Measurements from ENCODE around the gene SHISAL1.

The SHISAL1 gene

DNA sequence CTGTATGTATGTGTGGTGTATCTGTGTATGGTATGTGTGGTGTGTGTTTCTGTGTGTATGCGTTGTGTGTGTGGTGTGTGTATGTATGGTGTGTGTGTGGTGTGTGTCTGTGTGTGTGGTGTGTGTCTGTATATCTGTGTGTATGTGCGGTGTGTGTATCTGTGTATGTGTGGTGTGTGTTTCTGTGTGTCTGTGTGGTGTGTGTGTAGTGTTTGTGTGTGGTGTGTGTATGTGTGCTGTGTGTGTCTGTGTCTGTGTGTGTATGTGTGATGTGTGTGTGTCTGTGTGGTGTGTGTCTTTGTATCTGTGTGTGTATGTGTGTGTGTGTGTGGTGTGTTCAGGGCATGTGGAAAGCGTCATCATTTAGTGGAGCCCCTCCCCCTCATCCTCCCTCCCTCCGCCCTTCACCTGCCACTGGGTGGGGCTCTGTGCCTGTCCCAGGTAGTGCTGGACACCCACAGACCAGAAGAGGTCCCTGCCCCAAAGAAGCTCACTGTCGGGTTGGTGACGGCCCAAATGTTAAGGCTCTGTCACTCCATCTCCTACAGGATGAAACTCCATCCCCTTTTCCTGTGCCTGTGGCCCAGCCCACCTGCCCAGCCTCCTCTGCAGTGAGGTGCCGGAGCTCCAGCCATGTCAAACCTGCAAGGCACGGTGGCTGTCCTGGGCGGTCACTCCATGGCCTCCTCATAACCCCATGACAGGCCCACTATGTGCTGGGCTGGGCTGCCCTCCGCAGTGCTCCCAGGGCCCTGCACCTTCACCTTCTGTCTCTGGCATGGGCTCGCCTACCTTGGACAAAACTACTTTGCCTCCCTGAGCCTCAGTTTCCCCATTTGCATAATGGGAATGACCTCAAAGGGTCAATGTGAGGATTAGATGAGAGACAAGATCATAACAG lies 23.4 kb upstream of the SHISAL1 start:
- H3K4me1 Mint-ChIP-seq (ENCODE audit: low read depth) = peaks cover 5% of the 10 kb centered on the region
- no peaks in the 10 kb centered on the region for H3K9me3 Mint-ChIP-seq (ENCODE audit: low read depth)
- H3K27ac Mint-ChIP-seq = no peak overlapping the region
- H3K4me3 Mint-ChIP-seq = no peak overlapping the region
- peaks cover 8% of the 10 kb centered on the region for H3K27me3 Mint-ChIP-seq
- no peaks in the 10 kb centered on the region for H3K36me3 Mint-ChIP-seq

- H3K4me1 Mint-ChIP-seq (ENCODE audit: low read depth) = peaks cover 5% of the 10 kb centered on the region
- H3K4me3 Mint-ChIP-seq = no peak overlapping the region
- no peaks in the 10 kb centered on the region for H3K9me3 Mint-ChIP-seq (ENCODE audit: low read depth)
- no peaks in the 10 kb centered on the region for H3K36me3 Mint-ChIP-seq
- H3K27ac Mint-ChIP-seq = no peak overlapping the region
- peaks cover 8% of the 10 kb centered on the region for H3K27me3 Mint-ChIP-seq
These were observed 22.5 kb upstream of the SHISAL1 start for GRCh38 chr22:44335066-44335839.

- Mint-ChIP-seq H3K4me3 (no peak overlapping the region), H3K9me3 (ENCODE audit: low read depth) (no peaks in the 10 kb centered on the region), H3K4me1 (ENCODE audit: low read depth) (peaks cover 7% of the 10 kb centered on the region), H3K27me3 (peaks cover 15% of the 10 kb centered on the region), H3K27ac (no peak overlapping the region), H3K36me3 (no peaks in the 10 kb centered on the region)
These were observed 21.3 kb upstream of the SHISAL1 start for GRCh38 chr22:44333847-44334635.

DNA sequence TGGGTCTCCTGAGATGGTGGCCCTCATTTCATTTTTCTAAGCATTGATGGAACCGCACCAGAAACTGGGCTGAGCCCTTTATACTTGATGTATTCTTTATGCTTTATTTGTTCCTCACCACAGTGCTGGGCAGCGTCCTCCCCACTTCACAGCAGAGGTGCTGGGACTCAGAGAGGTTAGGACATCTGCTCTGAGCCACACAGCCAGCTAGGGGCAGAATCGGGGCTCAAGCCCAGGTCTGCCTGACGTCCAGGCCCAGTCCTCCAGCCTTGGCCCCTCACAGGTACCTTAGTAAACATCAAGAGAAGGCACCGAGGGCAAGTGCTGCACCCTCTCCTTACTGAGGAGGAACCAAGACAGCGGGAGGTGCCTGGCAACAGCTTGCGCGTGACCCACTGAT lies 20.2 kb upstream of the SHISAL1 start:
- Mint-ChIP-seq H3K4me1 (ENCODE audit: low read depth) (peaks cover 7% of the 10 kb centered on the region), H3K27ac (no peak overlapping the region), H3K4me3 (peak overlapping the region; percentile 36), H3K36me3 (no peaks in the 10 kb centered on the region), H3K9me3 (ENCODE audit: low read depth) (no peaks in the 10 kb centered on the region), H3K27me3 (peaks cover 15% of the 10 kb centered on the region)

- no peak overlapping the region for H3K27ac Mint-ChIP-seq
- H3K36me3 Mint-ChIP-seq = no peaks in the 10 kb centered on the region
- H3K4me3 Mint-ChIP-seq = peak overlapping the region; percentile 74
- H3K27me3 Mint-ChIP-seq = peaks cover 16% of the 10 kb centered on the region
- H3K4me1 Mint-ChIP-seq (ENCODE audit: low read depth) = peaks cover 7% of the 10 kb centered on the region
- H3K9me3 Mint-ChIP-seq (ENCODE audit: low read depth) = no peaks in the 10 kb centered on the region
These were observed 19.3 kb upstream of the SHISAL1 start for GRCh38 chr22:44331881-44332714.

GRCh38 chr22:44330744-44331660 lies 18.3 kb upstream of the SHISAL1 start:
- Mint-ChIP-seq H3K27ac (no peak overlapping the region), H3K9me3 (ENCODE audit: low read depth) (no peaks in the 10 kb centered on the region), H3K4me3 (no peak overlapping the region), H3K27me3 (peaks cover 16% of the 10 kb centered on the region), H3K36me3 (no peaks in the 10 kb centered on the region), H3K4me1 (ENCODE audit: low read depth) (peaks cover 12% of the 10 kb centered on the region)

- H3K27me3 Mint-ChIP-seq = peaks cover 17% of the 10 kb centered on the region
- H3K4me3 Mint-ChIP-seq = peak overlapping the region; percentile 43
- no peaks in the 10 kb centered on the region for H3K36me3 Mint-ChIP-seq
- no peaks in the 10 kb centered on the region for H3K9me3 Mint-ChIP-seq (ENCODE audit: low read depth)
- H3K27ac Mint-ChIP-seq = no peak overlapping the region
- peaks cover 17% of the 10 kb centered on the region for H3K4me1 Mint-ChIP-seq (ENCODE audit: low read depth)
These were observed 17.5 kb upstream of the SHISAL1 start for GRCh38 chr22:44330188-44330743.

- Mint-ChIP-seq H3K27me3 (peaks cover 17% of the 10 kb centered on the region), H3K27ac (no peak overlapping the region), H3K9me3 (ENCODE audit: low read depth) (no peaks in the 10 kb centered on the region), H3K4me3 (no peak overlapping the region), H3K4me1 (ENCODE audit: low read depth) (peaks cover 17% of the 10 kb centered on the region), H3K36me3 (no peaks in the 10 kb centered on the region)
These were observed 16.5 kb upstream of the SHISAL1 start for GRCh38 chr22:44329179-44329796.

DNA sequence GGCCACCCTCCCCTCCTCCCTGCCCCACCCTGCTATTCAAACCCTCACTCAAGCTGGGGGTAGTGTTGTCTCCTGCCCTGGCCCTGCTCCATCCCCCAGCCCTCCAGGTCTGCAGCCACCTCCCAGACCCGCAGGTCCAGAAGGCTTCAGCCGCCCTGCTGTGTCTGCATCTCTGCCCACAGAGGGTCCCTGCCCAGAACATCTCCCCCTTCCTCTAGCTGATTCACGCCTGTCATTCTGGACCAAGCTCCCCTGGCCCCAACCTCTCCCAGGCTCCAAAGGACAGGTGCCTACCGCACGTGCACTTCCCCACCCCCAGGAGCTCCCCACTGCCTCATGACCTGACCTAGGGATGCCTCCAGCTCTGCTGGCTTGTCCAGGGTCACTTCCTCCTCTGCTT lies 16.0 kb upstream of the SHISAL1 start:
- Mint-ChIP-seq H3K27ac (no peak overlapping the region), H3K36me3 (no peaks in the 10 kb centered on the region), H3K27me3 (peaks cover 17% of the 10 kb centered on the region), H3K9me3 (ENCODE audit: low read depth) (no peaks in the 10 kb centered on the region), H3K4me1 (ENCODE audit: low read depth) (peaks cover 17% of the 10 kb centered on the region), H3K4me3 (no peak overlapping the region)

DNA sequence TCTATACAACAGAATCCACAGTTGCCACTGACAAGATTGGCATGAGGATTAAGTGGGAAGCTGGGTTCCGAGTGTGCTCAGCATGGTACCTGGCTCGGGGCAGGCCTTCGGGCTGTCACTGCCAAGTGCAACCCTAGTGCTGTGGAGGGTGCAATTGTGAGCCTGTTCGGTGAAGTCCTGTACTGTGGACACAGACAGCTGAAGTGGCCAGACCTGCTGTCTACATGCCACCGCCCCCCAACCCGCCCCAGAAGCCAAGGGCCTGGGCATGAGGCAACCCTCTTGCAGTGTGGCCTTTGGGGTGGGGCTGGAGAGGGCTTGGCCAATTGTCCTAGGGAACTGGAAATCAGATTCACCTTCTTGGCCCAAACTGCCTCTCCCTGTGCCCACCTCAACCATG lies 15.6 kb upstream of the SHISAL1 start:
- Mint-ChIP-seq H3K4me3 (no peak overlapping the region), H3K4me1 (ENCODE audit: low read depth) (peaks cover 17% of the 10 kb centered on the region), H3K9me3 (ENCODE audit: low read depth) (no peaks in the 10 kb centered on the region), H3K36me3 (no peaks in the 10 kb centered on the region), H3K27ac (no peak overlapping the region), H3K27me3 (peaks cover 17% of the 10 kb centered on the region)

DNA sequence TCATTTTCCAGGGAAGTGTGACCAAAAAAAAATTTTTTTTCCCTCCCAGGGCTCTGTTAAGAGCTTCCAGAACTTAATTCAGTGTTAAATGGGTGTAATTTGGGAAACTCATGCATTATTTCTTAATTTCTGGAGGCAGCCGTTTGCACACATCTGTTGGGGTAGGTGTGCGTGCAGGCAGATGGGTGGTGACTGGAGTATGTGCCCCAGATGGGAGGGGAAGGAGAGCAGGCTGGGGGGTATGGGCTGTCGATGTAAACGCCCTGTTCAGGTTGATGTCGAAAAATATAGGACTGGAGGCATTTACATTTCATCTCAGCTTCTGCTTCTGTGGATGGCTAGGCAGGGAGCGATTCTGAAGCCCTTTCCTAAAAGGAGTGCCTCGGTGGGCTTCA lies 13.7 kb upstream of the SHISAL1 start:
- H3K27ac Mint-ChIP-seq = no peak overlapping the region
- peaks cover 12% of the 10 kb centered on the region for H3K4me1 Mint-ChIP-seq (ENCODE audit: low read depth)
- no peaks in the 10 kb centered on the region for H3K36me3 Mint-ChIP-seq
- H3K27me3 Mint-ChIP-seq = peaks cover 9% of the 10 kb centered on the region
- H3K9me3 Mint-ChIP-seq (ENCODE audit: low read depth) = no peaks in the 10 kb centered on the region
- peak overlapping the region; percentile 81 for H3K4me3 Mint-ChIP-seq

DNA sequence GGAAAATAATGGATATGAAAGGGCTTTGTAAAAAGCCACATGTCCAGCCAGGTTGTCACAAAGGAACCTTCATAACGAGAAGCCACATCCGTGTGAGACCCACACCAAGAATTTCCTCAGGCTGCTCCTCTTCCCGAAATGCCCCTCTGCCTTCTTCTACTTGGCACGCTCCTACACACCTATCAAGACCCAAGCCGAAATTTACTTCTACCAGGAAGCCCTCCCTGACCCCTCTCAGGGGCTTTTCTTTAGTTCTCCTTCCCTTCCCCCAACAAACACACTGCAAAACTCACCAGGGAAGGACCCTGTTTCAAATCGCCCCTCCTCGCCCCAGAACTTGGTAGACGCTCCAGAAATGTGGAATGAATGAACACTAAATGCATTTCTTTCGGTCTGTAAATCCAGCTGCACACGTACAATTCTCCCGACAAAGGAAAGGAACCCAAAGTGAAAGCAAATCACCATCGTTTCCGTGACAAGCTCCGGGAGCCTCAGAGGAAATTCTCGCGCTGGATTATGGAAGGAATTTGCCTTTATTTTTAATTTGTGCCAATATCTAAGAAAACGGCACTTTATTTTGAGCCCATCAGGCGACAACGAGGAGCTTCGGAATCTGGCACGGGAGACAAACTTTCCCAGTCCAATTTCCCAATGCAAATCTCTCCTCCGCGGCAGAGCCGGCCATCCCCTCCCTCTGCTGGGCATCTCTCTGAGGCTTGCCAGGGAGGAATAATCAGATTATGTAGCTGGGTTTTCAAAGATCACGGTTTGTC lies 13.2 kb upstream of the SHISAL1 start:
- peak overlapping the region; percentile 81 for H3K4me3 Mint-ChIP-seq
- H3K36me3 Mint-ChIP-seq = no peaks in the 10 kb centered on the region
- peaks cover 9% of the 10 kb centered on the region for H3K27me3 Mint-ChIP-seq
- no peak overlapping the region for H3K27ac Mint-ChIP-seq
- no peaks in the 10 kb centered on the region for H3K9me3 Mint-ChIP-seq (ENCODE audit: low read depth)
- H3K4me1 Mint-ChIP-seq (ENCODE audit: low read depth) = peaks cover 12% of the 10 kb centered on the region
